ENCODE data around the gene BRINP3.

Gene BRINP3

DNA sequence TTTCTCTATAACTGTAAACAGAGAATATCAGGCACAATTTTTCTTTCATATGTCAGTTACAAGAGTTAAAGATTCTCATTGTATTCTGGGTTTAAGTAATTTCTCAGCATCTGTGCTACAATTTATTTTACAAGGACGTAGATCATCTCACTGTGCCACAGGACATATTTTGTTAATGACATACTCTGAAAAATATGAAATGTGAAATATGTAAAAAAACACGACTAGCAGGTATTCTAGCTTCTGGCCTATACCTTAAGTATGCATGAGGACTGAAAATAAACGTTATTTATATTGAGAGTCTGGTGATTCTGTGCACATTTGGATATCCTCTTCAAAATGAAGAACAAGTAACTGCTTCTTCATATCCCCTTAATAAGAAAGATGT is 308.8 kb downstream of the BRINP3 start:
- H3K27ac ChIP-seq (ENCODE audit: low read depth, low read length) = no peak overlapping the region
- no peak overlapping the region for H3K4me3 ChIP-seq (ENCODE audit: low read depth, low read length)
- H3K4me1 ChIP-seq (ENCODE audit: control insufficient read depth, insufficient read depth, low read length) = no peaks in the 10 kb centered on the region
- H3K27me3 ChIP-seq (ENCODE audit: control insufficient read depth, insufficient read depth, low read length) = no peaks in the 10 kb centered on the region
- H3K9me3 ChIP-seq (ENCODE audit: control insufficient read depth, insufficient read depth, low read depth, low read length) = no peaks in the 10 kb centered on the region
- H3K9ac ChIP-seq (ENCODE audit: low read length) = no peak overlapping the region
- no peaks in the 10 kb centered on the region for H3K36me3 ChIP-seq (ENCODE audit: control insufficient read depth, insufficient read depth, low read length)

DNA sequence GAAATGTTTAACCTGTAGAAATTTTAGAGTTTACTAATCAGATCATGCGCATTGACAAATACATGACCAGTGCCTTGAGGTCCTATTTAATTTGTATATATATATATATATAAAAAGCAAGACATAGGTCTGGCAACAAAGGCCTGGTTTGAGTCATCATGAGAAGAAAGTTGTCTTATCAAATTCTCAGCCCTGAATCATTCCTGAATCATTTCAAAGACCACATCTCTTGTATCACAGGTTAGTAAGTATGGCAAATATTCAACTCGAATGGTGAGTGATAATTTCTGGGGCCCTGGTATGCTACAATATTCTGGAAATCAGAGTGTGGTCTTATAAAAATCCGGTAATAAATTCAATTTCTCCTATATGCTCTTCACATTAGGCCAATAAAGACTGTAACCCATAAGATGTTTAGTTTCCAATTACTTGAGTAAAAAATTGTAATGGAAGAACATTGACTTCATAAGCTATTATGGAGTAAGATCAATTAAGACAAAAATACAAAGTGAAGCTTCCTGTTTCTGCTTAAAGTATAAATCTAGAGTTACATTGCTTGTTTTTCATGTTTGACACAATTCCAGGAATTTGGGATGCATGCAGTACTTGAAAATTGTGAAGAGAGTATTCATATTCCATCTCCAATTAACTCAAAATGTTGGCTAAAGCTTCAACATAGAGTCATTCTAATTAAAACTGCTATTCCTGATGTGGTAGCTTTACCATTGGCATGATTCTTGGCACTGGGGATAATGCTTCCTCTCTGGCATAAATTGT is 309.4 kb downstream of the BRINP3 start:
- H3K9ac ChIP-seq (ENCODE audit: low read length) = no peak overlapping the region
- H3K27ac ChIP-seq (ENCODE audit: low read depth, low read length) = no peak overlapping the region
- H3K27me3 ChIP-seq (ENCODE audit: control insufficient read depth, insufficient read depth, low read length) = no peaks in the 10 kb centered on the region
- no peaks in the 10 kb centered on the region for H3K36me3 ChIP-seq (ENCODE audit: control insufficient read depth, insufficient read depth, low read length)
- H3K9me3 ChIP-seq (ENCODE audit: control insufficient read depth, insufficient read depth, low read depth, low read length) = no peaks in the 10 kb centered on the region
- no peaks in the 10 kb centered on the region for H3K4me1 ChIP-seq (ENCODE audit: control insufficient read depth, insufficient read depth, low read length)
- no peak overlapping the region for H3K4me3 ChIP-seq (ENCODE audit: low read depth, low read length)

DNA sequence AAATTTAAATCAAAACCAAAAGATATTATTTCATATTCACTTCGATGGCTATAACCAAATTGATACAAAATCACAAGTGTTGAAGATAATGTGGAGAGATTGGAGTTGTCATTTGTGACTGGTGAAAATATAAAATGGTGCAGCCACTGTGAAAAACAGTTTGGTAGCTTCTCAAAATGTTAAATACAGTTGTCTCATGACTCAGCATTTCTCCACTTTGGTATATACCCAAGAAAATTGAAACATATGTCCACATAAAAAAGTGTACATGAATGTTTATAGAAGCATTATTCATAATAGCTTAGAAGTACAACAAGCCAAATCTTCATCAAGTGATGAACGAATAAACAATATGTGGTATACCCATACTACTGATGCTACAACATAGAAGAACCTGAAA is 318.5 kb downstream of the BRINP3 start:
- Histone ChIP-seq H3K4me3 (ENCODE audit: low read depth, low read length) (no peak overlapping the region), H3K36me3 (ENCODE audit: control insufficient read depth, insufficient read depth, low read length) (no peaks in the 10 kb centered on the region)

DNA sequence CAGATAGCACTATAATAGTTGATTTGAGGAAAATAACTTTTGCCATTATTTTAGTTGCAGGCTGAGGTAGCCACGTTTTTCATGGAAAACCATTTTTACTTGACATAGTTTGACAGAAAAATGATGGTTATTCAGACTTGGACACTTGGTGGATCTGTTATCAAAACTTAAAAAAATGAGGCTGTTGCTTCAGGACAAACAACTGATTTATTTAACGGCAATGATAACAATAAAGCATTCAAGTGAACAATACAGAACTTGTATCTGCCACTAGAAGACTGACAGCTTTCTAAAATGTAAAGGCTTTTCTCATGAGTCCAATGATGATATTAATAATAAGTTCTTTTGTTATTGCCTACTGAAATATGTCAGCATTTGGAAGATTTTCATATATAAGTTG is 322.9 kb downstream of the BRINP3 start:
- Histone ChIP-seq H3K36me3 (ENCODE audit: control insufficient read depth, insufficient read depth, low read length) (no peaks in the 10 kb centered on the region), H3K4me3 (ENCODE audit: low read depth, low read length) (no peak overlapping the region), H3K27ac (ENCODE audit: low read depth, low read length) (no peak overlapping the region), H3K9ac (ENCODE audit: low read length) (no peak overlapping the region), H3K4me1 (ENCODE audit: control insufficient read depth, insufficient read depth, low read length) (no peaks in the 10 kb centered on the region), H3K27me3 (ENCODE audit: control insufficient read depth, insufficient read depth, low read length) (no peaks in the 10 kb centered on the region), H3K9me3 (ENCODE audit: control insufficient read depth, insufficient read depth, low read depth, low read length) (no peaks in the 10 kb centered on the region)

More for the DNA sequence above, 318.5 kb downstream of the BRINP3 start:
- Histone ChIP-seq H3K9ac (ENCODE audit: low read length) (no peak overlapping the region), H3K4me1 (ENCODE audit: control insufficient read depth, insufficient read depth, low read length) (no peaks in the 10 kb centered on the region), H3K27me3 (ENCODE audit: control insufficient read depth, insufficient read depth, low read length) (no peaks in the 10 kb centered on the region), H3K27ac (ENCODE audit: low read depth, low read length) (no peak overlapping the region), H3K9me3 (ENCODE audit: control insufficient read depth, insufficient read depth, low read depth, low read length) (no peaks in the 10 kb centered on the region)

DNA sequence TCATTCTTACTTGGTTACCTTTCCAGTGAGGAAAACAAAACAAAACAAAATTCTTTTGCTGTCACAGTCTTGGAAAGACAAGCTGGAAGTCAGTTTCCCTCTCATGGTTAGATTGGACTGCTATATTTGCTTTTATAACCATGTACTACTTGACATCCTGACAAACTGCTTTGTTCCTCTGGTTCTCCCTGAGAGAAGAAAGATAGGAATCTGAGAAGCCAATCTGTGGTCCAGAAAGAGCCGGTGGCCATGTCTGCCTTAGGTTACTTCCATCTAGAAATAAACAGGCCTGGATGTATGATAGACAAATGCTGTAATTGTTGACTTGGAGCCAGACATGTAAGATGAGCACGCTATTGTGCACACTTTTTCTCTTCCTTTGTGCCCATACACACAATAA is 330.0 kb downstream of the BRINP3 start:
- H3K36me3 ChIP-seq (ENCODE audit: control insufficient read depth, insufficient read depth, low read length) = no peaks in the 10 kb centered on the region
- no peaks in the 10 kb centered on the region for H3K4me1 ChIP-seq (ENCODE audit: control insufficient read depth, insufficient read depth, low read length)
- H3K27me3 ChIP-seq (ENCODE audit: control insufficient read depth, insufficient read depth, low read length) = no peaks in the 10 kb centered on the region
- H3K9ac ChIP-seq (ENCODE audit: low read length) = no peak overlapping the region
- H3K9me3 ChIP-seq (ENCODE audit: control insufficient read depth, insufficient read depth, low read depth, low read length) = no peaks in the 10 kb centered on the region
- no peak overlapping the region for H3K4me3 ChIP-seq (ENCODE audit: low read depth, low read length)
- no peak overlapping the region for H3K27ac ChIP-seq (ENCODE audit: low read depth, low read length)

DNA sequence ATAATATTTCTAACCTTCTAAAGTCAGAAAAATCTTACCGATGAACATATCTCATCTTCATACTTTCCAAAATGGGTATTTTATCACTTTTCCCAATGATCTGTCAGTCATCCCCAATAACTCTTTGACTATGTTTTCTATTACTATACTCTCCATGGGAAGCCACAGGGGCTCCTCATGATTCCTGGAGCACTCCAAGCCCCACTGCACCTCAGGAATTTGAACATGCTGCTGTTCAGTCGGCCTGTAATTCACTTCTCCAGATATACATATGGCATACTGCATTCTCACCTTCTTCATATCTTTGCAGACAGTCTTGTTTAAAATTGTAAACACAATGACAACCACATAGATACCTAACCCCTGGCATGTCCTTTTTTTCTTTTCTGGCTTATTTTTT is 333.0 kb downstream of the BRINP3 start:
- Histone ChIP-seq H3K4me3 (ENCODE audit: low read depth, low read length) (no peak overlapping the region), H3K36me3 (ENCODE audit: control insufficient read depth, insufficient read depth, low read length) (no peaks in the 10 kb centered on the region), H3K27ac (ENCODE audit: low read depth, low read length) (no peak overlapping the region), H3K9me3 (ENCODE audit: control insufficient read depth, insufficient read depth, low read depth, low read length) (no peaks in the 10 kb centered on the region), H3K9ac (ENCODE audit: low read length) (no peak overlapping the region), H3K4me1 (ENCODE audit: control insufficient read depth, insufficient read depth, low read length) (no peaks in the 10 kb centered on the region), H3K27me3 (ENCODE audit: control insufficient read depth, insufficient read depth, low read length) (no peaks in the 10 kb centered on the region)

DNA sequence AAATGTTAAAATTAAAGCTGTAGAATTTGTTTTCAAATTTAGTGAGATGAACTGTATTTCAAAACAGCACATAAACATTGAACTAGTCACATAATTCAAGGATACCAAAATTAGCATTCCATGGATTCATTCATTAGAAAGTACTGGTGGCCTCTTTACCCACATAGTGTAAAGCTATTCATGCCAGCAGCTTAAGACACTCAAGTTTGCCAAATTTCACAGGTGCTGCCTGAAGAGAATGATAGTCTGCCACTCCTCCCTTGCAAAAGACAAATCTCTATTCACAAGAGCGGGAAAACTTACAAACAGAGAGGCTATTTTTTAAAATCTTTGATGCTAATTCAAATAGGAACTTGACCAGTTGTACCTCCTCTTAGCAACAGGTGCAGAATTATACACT is 337.0 kb downstream of the BRINP3 start:
- no peak overlapping the region for H3K27ac ChIP-seq (ENCODE audit: low read depth, low read length)
- H3K27me3 ChIP-seq (ENCODE audit: control insufficient read depth, insufficient read depth, low read length) = no peaks in the 10 kb centered on the region
- H3K4me3 ChIP-seq (ENCODE audit: low read depth, low read length) = no peak overlapping the region
- no peaks in the 10 kb centered on the region for H3K4me1 ChIP-seq (ENCODE audit: control insufficient read depth, insufficient read depth, low read length)
- H3K9ac ChIP-seq (ENCODE audit: low read length) = no peak overlapping the region
- no peaks in the 10 kb centered on the region for H3K36me3 ChIP-seq (ENCODE audit: control insufficient read depth, insufficient read depth, low read length)
- no peaks in the 10 kb centered on the region for H3K9me3 ChIP-seq (ENCODE audit: control insufficient read depth, insufficient read depth, low read depth, low read length)

DNA sequence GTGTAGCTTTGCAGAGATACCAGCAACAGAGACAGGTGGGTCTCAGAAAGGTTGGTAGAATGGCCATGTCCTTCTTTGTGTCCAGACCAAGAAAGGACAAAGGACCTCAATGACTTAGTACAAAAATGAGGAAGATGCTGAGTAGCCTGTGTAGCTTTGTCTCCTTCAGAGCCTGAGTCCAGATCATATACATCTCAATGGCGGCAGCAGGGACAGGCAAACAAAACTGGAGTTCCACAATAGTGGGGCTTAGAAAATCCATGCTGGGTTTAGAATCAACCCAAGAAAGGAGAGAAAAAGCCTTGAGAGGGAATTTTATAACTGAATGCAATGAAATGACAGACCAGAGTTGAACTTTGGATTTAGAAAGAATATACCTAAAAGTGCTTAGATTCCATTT is 339.0 kb downstream of the BRINP3 start:
- H3K36me3 ChIP-seq (ENCODE audit: control insufficient read depth, insufficient read depth, low read length) = no peaks in the 10 kb centered on the region
- no peak overlapping the region for H3K9ac ChIP-seq (ENCODE audit: low read length)
- H3K4me3 ChIP-seq (ENCODE audit: low read depth, low read length) = no peak overlapping the region
- H3K9me3 ChIP-seq (ENCODE audit: control insufficient read depth, insufficient read depth, low read depth, low read length) = no peaks in the 10 kb centered on the region
- no peaks in the 10 kb centered on the region for H3K4me1 ChIP-seq (ENCODE audit: control insufficient read depth, insufficient read depth, low read length)
- H3K27me3 ChIP-seq (ENCODE audit: control insufficient read depth, insufficient read depth, low read length) = no peaks in the 10 kb centered on the region
- H3K27ac ChIP-seq (ENCODE audit: low read depth, low read length) = no peak overlapping the region

DNA sequence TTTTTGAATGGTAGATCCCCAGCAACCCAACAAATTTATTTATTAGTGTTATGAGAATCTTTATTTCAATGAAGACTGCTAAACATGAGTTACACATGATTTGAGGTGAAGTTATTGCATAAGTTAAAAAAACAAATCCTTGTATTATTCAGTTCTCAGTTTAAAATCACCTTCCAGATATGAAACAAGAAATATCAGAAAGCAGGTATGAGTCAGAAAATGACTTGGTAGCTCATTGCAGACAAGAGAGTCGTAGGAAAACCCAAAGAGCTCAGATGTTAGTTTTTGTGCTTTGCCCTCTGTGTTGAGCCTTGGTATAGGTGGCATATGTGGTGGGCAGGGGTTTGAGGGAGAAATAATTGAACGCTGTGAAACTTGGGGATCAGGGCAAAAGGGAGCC is 339.4 kb downstream of the BRINP3 start:
- no peaks in the 10 kb centered on the region for H3K9me3 ChIP-seq (ENCODE audit: control insufficient read depth, insufficient read depth, low read depth, low read length)
- H3K36me3 ChIP-seq (ENCODE audit: control insufficient read depth, insufficient read depth, low read length) = no peaks in the 10 kb centered on the region
- H3K4me1 ChIP-seq (ENCODE audit: control insufficient read depth, insufficient read depth, low read length) = no peaks in the 10 kb centered on the region
- H3K9ac ChIP-seq (ENCODE audit: low read length) = no peak overlapping the region
- no peak overlapping the region for H3K4me3 ChIP-seq (ENCODE audit: low read depth, low read length)
- H3K27me3 ChIP-seq (ENCODE audit: control insufficient read depth, insufficient read depth, low read length) = no peaks in the 10 kb centered on the region
- no peak overlapping the region for H3K27ac ChIP-seq (ENCODE audit: low read depth, low read length)

DNA sequence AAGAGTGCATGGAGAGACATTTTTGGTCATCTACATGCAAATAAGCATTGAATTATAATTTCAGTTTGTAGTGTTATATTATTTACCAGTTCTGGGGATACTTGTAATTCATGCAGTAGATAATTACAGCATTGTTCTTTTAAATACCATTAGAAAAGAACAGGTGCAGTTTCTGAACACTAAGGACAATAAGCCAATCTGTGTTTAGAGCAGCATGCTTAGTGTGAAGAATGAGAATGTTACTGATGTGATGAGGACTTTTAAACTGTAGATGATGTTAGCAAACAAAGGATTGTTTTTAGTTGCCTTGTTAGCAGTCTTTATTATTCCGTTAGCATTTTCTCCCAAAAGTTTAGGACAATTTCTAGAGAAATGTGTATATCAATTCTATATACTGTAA is 348.3 kb downstream of the BRINP3 start:
- H3K9ac ChIP-seq (ENCODE audit: low read length) = no peak overlapping the region
- no peaks in the 10 kb centered on the region for H3K27me3 ChIP-seq (ENCODE audit: control insufficient read depth, insufficient read depth, low read length)
- H3K4me1 ChIP-seq (ENCODE audit: control insufficient read depth, insufficient read depth, low read length) = no peaks in the 10 kb centered on the region
- H3K9me3 ChIP-seq (ENCODE audit: control insufficient read depth, insufficient read depth, low read depth, low read length) = no peaks in the 10 kb centered on the region
- no peaks in the 10 kb centered on the region for H3K36me3 ChIP-seq (ENCODE audit: control insufficient read depth, insufficient read depth, low read length)
- H3K27ac ChIP-seq (ENCODE audit: low read depth, low read length) = no peak overlapping the region
- H3K4me3 ChIP-seq (ENCODE audit: low read depth, low read length) = no peak overlapping the region

DNA sequence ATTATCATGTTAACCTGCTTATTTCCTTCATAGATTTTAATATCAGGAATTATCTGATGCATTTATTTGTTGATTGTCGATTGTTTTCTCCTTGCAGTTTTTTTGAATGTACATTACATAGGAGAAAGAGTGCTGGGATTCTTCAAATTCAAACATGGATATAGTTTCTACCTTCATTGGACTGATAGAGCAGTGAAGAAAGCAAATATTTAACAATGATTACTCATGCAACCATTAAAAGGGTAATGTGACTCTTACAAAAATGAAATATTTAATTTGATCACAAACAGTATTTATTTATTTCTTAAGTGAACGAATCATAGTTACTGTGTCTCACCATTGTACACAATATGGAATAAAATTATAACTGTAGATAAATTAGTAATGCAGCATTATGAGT is 350.9 kb downstream of the BRINP3 start:
- Histone ChIP-seq H3K9ac (ENCODE audit: low read length) (no peak overlapping the region), H3K36me3 (ENCODE audit: control insufficient read depth, insufficient read depth, low read length) (no peaks in the 10 kb centered on the region), H3K9me3 (ENCODE audit: control insufficient read depth, insufficient read depth, low read depth, low read length) (no peaks in the 10 kb centered on the region), H3K4me3 (ENCODE audit: low read depth, low read length) (no peak overlapping the region), H3K27me3 (ENCODE audit: control insufficient read depth, insufficient read depth, low read length) (no peaks in the 10 kb centered on the region), H3K27ac (ENCODE audit: low read depth, low read length) (no peak overlapping the region), H3K4me1 (ENCODE audit: control insufficient read depth, insufficient read depth, low read length) (no peaks in the 10 kb centered on the region)

DNA sequence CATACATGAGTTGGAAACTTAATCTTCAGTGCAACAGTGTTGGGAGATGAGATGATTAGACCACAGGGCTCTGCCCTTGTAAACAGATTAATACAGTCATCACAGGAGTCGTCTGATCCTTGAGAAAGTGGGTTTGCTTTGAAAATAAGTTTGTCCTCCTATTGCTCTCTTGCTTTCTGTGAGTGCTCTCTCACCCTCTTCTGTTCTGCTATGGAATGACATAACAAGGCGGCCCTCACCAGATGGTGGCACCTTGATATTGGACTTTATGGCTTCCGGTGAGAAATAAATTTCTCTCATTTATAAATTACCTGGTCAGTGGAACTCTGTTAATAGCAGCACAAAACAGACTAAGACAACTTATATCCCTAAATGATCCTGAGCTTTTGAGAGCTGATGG is 353.6 kb downstream of the BRINP3 start:
- Histone ChIP-seq H3K27me3 (ENCODE audit: control insufficient read depth, insufficient read depth, low read length) (no peaks in the 10 kb centered on the region), H3K9me3 (ENCODE audit: control insufficient read depth, insufficient read depth, low read depth, low read length) (no peaks in the 10 kb centered on the region), H3K27ac (ENCODE audit: low read depth, low read length) (no peak overlapping the region), H3K4me3 (ENCODE audit: low read depth, low read length) (no peak overlapping the region), H3K36me3 (ENCODE audit: control insufficient read depth, insufficient read depth, low read length) (no peaks in the 10 kb centered on the region), H3K9ac (ENCODE audit: low read length) (no peak overlapping the region), H3K4me1 (ENCODE audit: control insufficient read depth, insufficient read depth, low read length) (no peaks in the 10 kb centered on the region)

Measured in HUES6 (cell line).